GM12891 (cell line): ENCODE results near the gene FAM193A.

Experiments used
- POLR2A ChIP-seq: IDR thresholded peaks from 2 replicates; pipeline ENCODE4 v1.6.1; 2011; ENCODE audit warnings: low read depth, low read length, control low read depth
- POLR2AphosphoS5 ChIP-seq: IDR thresholded peaks from 2 replicates; pipeline ENCODE4 v1.6.1; 2011; ENCODE audit warnings: low read depth, low read length, control low read depth

- TF ChIP-seq POLR2AphosphoS5 (no peak), POLR2A (no peak)
Measured at GRCh38 chr4:2761035-2761923, 224.8 kb downstream of the FAM193A start.
